GM21526 (cell line): ENCODE results near the gene KCNMB4.

Source experiments
- ATAC-seq: cut with Tn5 transposase; IDR thresholded peaks from one replicate; pipeline ENCODE4 v1.9.1; 2021; ENCODE audit warnings: moderate library complexity; ENCODE audit not compliant: unreplicated experiment, low FRiP score

The KCNMB4 gene

DNA sequence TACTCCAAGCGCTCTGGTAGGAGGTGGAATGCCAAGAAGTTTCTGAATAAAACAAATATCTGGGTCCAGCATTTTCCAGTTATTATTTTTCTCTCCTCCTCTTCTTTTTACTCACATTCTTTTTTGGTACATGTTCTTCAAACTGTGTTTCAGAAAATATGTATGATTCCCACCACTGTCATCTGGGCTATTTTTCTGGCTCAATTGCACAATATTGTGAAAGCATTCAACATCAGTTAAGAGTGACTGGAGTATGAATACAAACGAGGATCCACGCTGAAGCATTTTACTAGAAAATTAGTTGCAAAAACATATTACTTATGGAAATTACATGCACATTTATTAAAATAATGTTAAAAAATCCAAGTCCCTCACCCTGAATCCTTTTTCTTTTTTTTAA is 61.5 kb downstream of the KCNMB4 start:
- ATAC-seq = no peak

GRCh38 chr12:70430400-70430799 is 64.3 kb downstream of the KCNMB4 start:
- ATAC-seq = no peak

DNA sequence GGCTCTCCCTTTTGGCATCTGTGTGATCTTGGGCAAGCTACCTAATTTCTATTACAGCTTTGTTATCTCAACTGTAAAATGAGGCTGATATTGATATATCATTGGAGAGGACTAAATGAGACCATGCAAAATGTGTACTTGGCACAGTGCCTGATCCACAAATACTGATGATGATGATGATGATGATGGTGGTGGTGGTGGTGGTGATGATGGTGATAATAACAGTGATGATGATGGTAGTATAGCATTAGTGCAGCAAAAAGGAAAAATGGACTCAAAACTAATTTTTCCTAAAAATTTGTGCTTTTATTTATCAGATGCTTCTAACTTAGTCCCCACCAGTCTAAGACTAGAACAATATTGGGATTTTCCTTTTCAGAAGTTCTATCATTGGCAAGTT is 70.7 kb downstream of the KCNMB4 start:
- no peak for ATAC-seq

- no peak for ATAC-seq
Observed at GRCh38 chr12:70443062-70443673, 77.1 kb downstream of the KCNMB4 start.

- no peak for ATAC-seq
Observed at GRCh38 chr12:70444903-70445302, 78.8 kb downstream of the KCNMB4 start.

- ATAC-seq = no peak
Observed at GRCh38 chr12:70448371-70448770, 82.3 kb downstream of the KCNMB4 start.

GRCh38 chr12:70449074-70449752 is 83.1 kb downstream of the KCNMB4 start:
- no peak for ATAC-seq

GRCh38 chr12:70449753-70450341 is 83.8 kb downstream of the KCNMB4 start:
- ATAC-seq = no peak

DNA sequence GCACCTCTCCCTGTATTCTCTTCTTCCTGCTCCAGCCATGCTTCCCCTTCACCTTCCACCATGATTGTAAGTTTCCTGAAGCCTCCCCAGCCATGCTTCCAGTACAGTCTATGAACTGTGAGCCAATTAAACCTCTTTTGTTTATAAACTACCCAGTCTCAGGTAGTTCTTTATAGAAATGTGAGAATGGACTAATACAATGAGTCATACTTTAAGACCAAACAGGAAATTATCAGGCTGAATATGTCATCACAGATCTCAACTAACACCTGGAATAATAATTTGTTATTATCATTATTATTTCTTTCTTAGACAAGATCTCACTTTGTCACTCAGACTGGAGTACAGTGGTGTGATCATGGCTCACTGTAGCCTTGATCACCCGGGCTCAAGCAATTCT is 85.4 kb downstream of the KCNMB4 start:
- ATAC-seq = no peak

GRCh38 chr12:70456953-70457352 is 90.9 kb downstream of the KCNMB4 start:
- ATAC-seq = no peak

DNA sequence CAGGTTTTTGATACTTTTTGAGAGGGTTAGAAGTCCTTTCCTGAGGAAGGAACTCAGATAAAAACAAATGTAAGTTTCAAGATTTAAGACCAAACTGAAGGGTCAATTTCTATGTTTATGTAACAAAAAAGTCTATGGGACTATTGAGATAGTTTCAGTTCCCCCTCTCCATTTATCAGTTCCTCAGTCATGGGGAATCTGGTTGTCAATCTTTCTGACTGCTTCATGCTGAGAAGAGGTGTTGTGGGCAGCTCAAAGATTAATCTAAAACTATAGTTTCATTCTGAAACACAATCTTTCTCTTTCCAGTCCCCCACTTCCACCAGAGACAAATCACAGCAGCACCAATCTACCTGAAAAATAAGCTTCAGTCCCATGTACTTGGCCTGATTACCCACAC is 93.7 kb downstream of the KCNMB4 start:
- ATAC-seq = peak; percentile 87

GRCh38 chr12:70463997-70464396 is 97.9 kb downstream of the KCNMB4 start:
- ATAC-seq = no peak

GRCh38 chr12:70466753-70467152 is 100.7 kb downstream of the KCNMB4 start:
- ATAC-seq = no peak

- no peak for ATAC-seq
Observed at GRCh38 chr12:70467476-70467875, 101.4 kb downstream of the KCNMB4 start.

DNA sequence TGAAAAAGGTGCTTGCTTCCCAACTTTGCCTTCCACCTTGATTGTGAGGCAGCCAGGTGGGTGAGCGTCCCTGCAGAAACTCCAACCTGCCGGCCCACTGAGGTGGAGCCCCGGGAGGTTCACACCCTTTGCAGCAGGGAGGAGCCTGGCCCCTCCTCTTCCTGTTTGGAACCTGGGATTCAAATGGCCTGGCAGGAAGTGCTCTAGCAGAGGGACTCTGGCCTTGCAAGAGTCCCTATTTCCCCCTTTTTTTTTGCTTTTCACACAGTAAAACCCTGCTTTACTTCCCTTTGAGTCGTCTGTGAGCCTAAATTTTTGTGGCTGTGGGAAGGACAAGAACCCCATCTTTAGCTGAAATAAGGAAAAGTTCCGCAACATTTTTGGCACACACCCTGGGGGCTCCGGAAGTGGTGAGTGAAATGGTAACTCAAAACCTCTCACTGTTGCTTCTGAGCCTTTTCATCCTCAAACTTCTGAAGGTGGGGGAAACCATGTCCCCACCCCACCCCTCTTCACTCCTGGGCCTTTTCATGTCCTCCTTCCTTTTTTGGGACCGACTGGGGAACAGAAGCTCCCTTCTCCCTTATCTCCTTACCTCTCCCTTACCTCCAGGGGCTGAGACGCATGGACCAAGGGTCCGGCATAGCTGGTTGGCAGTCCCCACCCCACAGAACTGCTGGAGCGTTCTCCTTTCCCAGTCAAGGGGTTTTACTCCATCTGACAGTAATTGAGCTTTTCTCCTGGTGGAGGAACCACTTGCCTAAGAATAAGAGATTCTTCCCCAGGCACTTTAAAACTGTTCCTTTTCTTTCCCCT is 102.0 kb downstream of the KCNMB4 start:
- peak; percentile 76 for ATAC-seq

GRCh38 chr12:70468741-70469140 is 102.7 kb downstream of the KCNMB4 start:
- peak; percentile 24 for ATAC-seq

DNA sequence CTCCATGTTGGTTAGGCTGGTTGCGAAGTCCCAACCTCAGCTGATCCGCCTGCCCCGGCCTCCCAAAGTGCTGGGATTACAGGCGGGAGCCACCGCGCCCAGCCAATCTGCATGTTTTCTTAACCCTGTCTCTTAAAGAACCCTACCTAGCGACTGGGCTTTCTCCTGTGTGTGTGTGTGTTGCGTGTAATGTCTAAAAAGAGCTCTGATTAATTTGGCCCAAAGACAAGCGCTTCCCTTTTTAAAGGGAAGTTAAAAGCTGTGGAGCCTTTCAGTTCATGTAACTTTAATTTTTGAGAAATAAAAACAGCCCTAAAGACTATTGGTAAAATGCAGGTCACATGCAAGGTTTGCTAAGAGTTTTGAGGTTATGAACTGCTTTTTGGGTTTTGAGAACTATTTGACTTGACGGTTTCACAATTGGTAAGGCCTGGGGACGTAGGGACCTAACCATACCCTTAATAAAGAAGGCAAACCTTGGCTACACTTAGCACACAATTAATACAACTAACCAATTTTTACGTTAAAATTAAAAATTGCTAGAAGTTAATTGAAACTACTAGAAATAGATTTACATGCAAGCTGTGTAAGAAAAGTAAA is 103.2 kb downstream of the KCNMB4 start:
- peak; percentile 49 for ATAC-seq

DNA sequence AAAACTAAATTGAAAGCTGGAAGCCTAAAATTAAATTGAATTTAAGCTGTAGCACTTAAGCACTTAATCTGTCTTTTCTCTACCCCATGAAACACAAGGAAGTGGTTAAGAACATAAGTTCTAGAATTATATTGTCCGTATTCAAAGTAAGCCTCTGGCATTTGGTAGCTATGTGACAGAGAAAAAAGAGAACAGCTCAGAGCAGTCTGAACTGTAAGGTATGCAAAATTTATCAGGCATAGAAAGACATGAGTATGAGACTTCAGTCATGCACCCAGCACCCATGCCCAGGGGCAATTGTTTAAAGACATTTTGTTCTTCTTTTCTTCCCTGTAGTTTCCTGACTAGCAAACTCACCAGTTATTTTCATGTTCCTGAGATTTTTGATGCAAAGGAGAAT is 116.7 kb downstream of the KCNMB4 start:
- no peak for ATAC-seq
